Measurements from ENCODE around the gene KCNIP1.
"Not testable (repeated sequence)": the region's sequence is repeated elsewhere in the genome, so short reads cannot be mapped to it uniquely, and the experiment has no call there.

KCNIP1 gene

GRCh38 chr5:170750791-170751190 is 247.0 kb downstream of the KCNIP1 start:
- H3K9me3 ChIP-seq (ENCODE audit: control insufficient read depth, low read length) = no peaks in the 10 kb centered on the region
- no peaks in the 10 kb centered on the region for H3K27me3 ChIP-seq (ENCODE audit: control insufficient read depth, insufficient read depth, low read length, poor library complexity, severe bottlenecking)
- no peaks in the 10 kb centered on the region for H3K36me3 ChIP-seq (ENCODE audit: control insufficient read depth, insufficient read depth, low read length)
- WGBS, 2 experiments = 90 to 95% methylated on average over 6 of the region's 6 CpGs
- H3K4me3 ChIP-seq (ENCODE audit: insufficient read depth, low read depth, low read length) = no peak overlapping the region
- peaks cover 7% of the 10 kb centered on the region for H3K4me1 ChIP-seq (ENCODE audit: control insufficient read depth, insufficient read depth, low read length)
- no peak overlapping the region for H3K27ac ChIP-seq (ENCODE audit: insufficient read depth, low read depth, low read length, poor library complexity, severe bottlenecking)

DNA sequence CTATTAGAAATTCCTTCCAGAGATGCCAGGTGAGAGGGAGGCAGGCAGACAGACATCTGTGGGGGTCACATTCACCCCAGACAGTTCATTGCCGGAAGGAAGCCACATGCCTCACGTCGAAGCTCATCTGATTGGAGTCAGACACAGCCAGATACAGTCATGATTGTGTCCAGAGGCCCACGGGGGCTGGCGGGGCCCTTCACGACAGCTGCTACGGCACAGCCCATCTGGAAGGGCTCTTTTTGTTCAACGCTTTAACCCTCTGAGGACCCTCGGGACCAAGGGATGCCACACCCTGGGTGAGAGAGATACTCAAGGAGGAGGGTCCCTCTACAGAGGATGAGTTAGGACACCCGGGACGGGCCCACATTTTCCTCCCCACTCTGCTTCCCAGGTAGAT is 247.8 kb downstream of the KCNIP1 start:
- no peaks in the 10 kb centered on the region for H3K27me3 ChIP-seq (ENCODE audit: control insufficient read depth, insufficient read depth, low read length, poor library complexity, severe bottlenecking)

DNA sequence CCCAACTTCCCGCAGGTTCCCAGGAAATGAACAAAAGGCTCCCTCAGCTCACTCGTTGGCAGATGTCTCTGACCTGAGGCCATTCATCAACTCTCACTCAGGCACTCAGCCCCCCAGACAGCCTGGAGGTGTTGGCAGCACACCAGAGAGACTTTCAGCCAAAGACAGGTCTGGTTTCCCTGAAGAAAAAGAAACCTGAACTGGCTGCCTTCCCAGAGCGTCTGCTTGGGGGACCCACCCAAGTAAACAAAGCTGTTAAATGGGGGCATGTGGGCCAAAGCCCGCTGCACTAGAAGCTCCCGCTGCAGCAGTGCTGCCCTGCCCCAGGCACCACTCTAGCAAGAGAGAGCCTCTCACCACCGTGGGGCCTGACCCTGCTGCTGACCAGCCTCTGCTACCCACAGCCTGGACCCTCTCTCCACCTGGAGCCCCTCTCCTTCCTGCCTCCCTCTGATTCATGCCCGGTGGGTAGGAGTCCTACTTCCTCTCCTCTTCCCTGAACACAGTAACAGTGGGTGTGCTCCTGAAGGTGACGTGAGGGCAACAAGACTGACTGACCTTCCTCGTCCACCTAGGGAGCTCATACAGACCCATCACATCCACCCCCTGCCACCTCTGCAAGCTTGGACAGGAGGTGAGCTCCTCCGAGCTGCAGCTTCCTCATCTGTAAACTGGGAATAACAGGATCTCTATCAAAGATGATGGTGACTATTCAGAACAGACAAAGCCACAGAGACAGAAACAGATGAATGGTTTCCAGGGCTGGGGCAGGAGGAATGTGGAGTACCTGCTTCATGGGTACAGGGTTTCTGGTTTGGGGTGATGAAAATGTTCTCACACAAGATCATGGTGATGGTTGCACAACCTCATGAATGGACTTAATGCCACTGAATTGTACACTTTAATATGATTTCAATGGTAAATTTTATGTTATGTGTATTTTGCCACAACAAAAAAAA is 248.7 kb downstream of the KCNIP1 start:
- WGBS, 2 experiments = 76 to 81% methylated on average over 10 of the region's 10 CpGs
- Histone ChIP-seq H3K36me3 (ENCODE audit: control insufficient read depth, insufficient read depth, low read length) (no peaks in the 10 kb centered on the region), H3K27ac (ENCODE audit: insufficient read depth, low read depth, low read length, poor library complexity, severe bottlenecking) (no peak overlapping the region), H3K9me3 (ENCODE audit: control insufficient read depth, low read length) (no peaks in the 10 kb centered on the region), H3K4me3 (ENCODE audit: insufficient read depth, low read depth, low read length) (no peak overlapping the region), H3K27me3 (ENCODE audit: control insufficient read depth, insufficient read depth, low read length, poor library complexity, severe bottlenecking) (no peaks in the 10 kb centered on the region), H3K4me1 (ENCODE audit: control insufficient read depth, insufficient read depth, low read length) (no peaks in the 10 kb centered on the region)

More for the DNA sequence above, 247.8 kb downstream of the KCNIP1 start:
- no peaks in the 10 kb centered on the region for H3K4me1 ChIP-seq (ENCODE audit: control insufficient read depth, insufficient read depth, low read length)
- no peaks in the 10 kb centered on the region for H3K36me3 ChIP-seq (ENCODE audit: control insufficient read depth, insufficient read depth, low read length)
- 80 to 82% methylated on average over 11 of the region's 11 CpGs for whole genome bisulfite sequencing, 2 experiments
- no peak overlapping the region for H3K27ac ChIP-seq (ENCODE audit: insufficient read depth, low read depth, low read length, poor library complexity, severe bottlenecking)
- H3K9me3 ChIP-seq (ENCODE audit: control insufficient read depth, low read length) = no peaks in the 10 kb centered on the region
- no peak overlapping the region for H3K4me3 ChIP-seq (ENCODE audit: insufficient read depth, low read depth, low read length)

DNA sequence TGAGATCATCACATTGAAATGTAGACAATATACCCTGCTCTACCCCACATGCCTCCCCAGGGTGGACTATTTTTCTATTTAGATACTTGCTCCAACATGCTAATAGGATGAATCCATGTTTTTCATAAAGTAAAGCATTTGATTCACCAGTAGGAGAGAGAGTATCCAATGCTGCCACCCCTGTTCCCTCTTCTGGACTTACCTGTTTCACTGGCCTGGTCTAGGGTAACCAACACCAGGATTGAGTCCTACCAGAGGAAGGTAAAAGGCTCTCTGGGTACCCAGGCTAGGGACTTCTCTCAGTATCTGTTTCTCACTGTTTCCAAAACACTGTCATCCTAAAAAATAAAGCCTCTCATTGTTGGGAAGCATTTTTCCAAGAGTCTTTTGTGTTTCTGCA is 249.5 kb downstream of the KCNIP1 start:
- Histone ChIP-seq H3K9me3 (ENCODE audit: control insufficient read depth, low read length) (no peaks in the 10 kb centered on the region), H3K27me3 (ENCODE audit: control insufficient read depth, insufficient read depth, low read length, poor library complexity, severe bottlenecking) (no peaks in the 10 kb centered on the region), H3K4me3 (ENCODE audit: insufficient read depth, low read depth, low read length) (no peak overlapping the region), H3K4me1 (ENCODE audit: control insufficient read depth, insufficient read depth, low read length) (no peaks in the 10 kb centered on the region), H3K36me3 (ENCODE audit: control insufficient read depth, insufficient read depth, low read length) (no peaks in the 10 kb centered on the region), H3K27ac (ENCODE audit: insufficient read depth, low read depth, low read length, poor library complexity, severe bottlenecking) (no peak overlapping the region)

GRCh38 chr5:170754508-170754907 is 250.7 kb downstream of the KCNIP1 start:
- not testable (repeated sequence) for H3K36me3 ChIP-seq (ENCODE audit: control insufficient read depth, insufficient read depth, low read length); H3K27ac ChIP-seq (ENCODE audit: insufficient read depth, low read depth, low read length, poor library complexity, severe bottlenecking); H3K4me1 ChIP-seq (ENCODE audit: control insufficient read depth, insufficient read depth, low read length); H3K9me3 ChIP-seq (ENCODE audit: control insufficient read depth, low read length); H3K4me3 ChIP-seq (ENCODE audit: insufficient read depth, low read depth, low read length); H3K27me3 ChIP-seq (ENCODE audit: control insufficient read depth, insufficient read depth, low read length, poor library complexity, severe bottlenecking)
- 72 to 79% methylated on average over 2 of the region's 2 CpGs for whole genome bisulfite sequencing, 2 experiments

DNA sequence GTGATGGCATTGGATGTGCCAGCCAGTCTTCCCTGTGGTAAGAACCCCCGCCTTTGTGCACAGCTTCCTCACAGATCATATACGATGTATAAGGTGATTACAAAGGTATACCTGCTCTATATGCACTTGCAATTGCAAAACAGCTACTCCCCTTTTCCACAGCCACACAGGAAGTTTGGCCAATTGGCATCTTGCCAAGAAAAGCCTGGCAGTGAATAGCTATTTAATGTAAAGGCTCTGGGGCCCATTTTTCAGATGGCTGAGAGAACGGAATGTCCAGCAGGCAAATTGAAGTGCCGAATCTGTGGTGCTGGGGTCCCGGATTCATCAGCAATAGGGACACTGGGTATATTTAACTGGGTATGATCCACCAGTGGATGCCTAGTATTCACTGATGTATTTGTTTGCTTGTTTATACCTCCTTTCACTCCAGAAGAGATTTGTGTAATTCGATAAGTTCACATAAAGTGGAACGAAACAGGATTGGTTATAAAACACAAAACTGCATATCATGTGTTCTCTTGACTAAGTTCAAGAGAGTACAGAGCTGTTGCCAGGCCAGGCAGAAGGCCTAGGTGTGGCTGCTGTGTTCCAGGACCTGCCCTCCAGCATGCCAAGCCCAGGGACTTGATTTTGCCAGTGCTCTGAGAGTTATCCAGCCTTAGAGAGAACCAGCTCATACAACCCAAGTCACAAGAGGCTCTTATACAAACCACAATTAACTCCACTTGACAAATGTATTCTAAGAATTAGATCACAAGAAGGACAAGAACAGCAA is 252.0 kb downstream of the KCNIP1 start:
- no peaks in the 10 kb centered on the region for H3K36me3 ChIP-seq (ENCODE audit: control insufficient read depth, insufficient read depth, low read length)
- H3K4me3 ChIP-seq (ENCODE audit: insufficient read depth, low read depth, low read length) = no peak overlapping the region
- H3K27ac ChIP-seq (ENCODE audit: insufficient read depth, low read depth, low read length, poor library complexity, severe bottlenecking) = no peak overlapping the region
- no peaks in the 10 kb centered on the region for H3K4me1 ChIP-seq (ENCODE audit: control insufficient read depth, insufficient read depth, low read length)
- 93 to 95% methylated on average over 7 of the region's 7 CpGs for WGBS, 2 experiments
- H3K27me3 ChIP-seq (ENCODE audit: control insufficient read depth, insufficient read depth, low read length, poor library complexity, severe bottlenecking) = no peaks in the 10 kb centered on the region
- no peaks in the 10 kb centered on the region for H3K9me3 ChIP-seq (ENCODE audit: control insufficient read depth, low read length)

- Histone ChIP-seq H3K27me3 (ENCODE audit: control insufficient read depth, insufficient read depth, low read length, poor library complexity, severe bottlenecking) (no peaks in the 10 kb centered on the region), H3K4me1 (ENCODE audit: control insufficient read depth, insufficient read depth, low read length) (no peaks in the 10 kb centered on the region), H3K9me3 (ENCODE audit: control insufficient read depth, low read length) (no peaks in the 10 kb centered on the region), H3K27ac (ENCODE audit: insufficient read depth, low read depth, low read length, poor library complexity, severe bottlenecking) (no peak overlapping the region), H3K4me3 (ENCODE audit: insufficient read depth, low read depth, low read length) (no peak overlapping the region), H3K36me3 (ENCODE audit: control insufficient read depth, insufficient read depth, low read length) (no peaks in the 10 kb centered on the region)
- 89 to 95% methylated on average over 8 of the region's 8 CpGs for WGBS, 2 experiments
Measured at GRCh38 chr5:170756691-170757090, 252.9 kb downstream of the KCNIP1 start.

GRCh38 chr5:170757182-170757601 is 253.4 kb downstream of the KCNIP1 start:
- H3K27me3 ChIP-seq (ENCODE audit: control insufficient read depth, insufficient read depth, low read length, poor library complexity, severe bottlenecking) = no peaks in the 10 kb centered on the region
- 72 to 74% methylated on average over 4 of the region's 4 CpGs for WGBS, 2 experiments
- H3K27ac ChIP-seq (ENCODE audit: insufficient read depth, low read depth, low read length, poor library complexity, severe bottlenecking) = no peak overlapping the region
- no peaks in the 10 kb centered on the region for H3K4me1 ChIP-seq (ENCODE audit: control insufficient read depth, insufficient read depth, low read length)
- H3K9me3 ChIP-seq (ENCODE audit: control insufficient read depth, low read length) = no peaks in the 10 kb centered on the region
- H3K4me3 ChIP-seq (ENCODE audit: insufficient read depth, low read depth, low read length) = no peak overlapping the region
- H3K36me3 ChIP-seq (ENCODE audit: control insufficient read depth, insufficient read depth, low read length) = no peaks in the 10 kb centered on the region

DNA sequence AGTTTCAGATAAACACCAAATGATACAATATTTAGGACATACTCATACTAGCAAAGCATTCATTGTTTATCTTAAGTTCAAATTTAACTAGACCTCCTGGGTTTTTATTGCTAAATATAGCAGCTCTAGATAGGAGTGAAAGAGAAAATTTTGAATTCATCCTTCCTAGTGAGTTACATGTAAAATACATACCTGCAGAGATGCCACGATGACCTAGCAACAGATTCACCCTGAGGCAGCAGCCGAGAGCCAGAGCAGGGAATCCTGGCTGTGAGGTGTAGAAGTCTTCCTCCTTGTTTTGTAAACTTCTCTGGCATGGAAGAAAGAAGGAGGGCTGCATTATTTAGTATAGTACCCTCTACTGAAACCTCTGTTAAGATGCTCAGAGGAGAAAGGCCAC is 253.8 kb downstream of the KCNIP1 start:
- H3K27ac ChIP-seq (ENCODE audit: insufficient read depth, low read depth, low read length, poor library complexity, severe bottlenecking) = no peak overlapping the region
- H3K27me3 ChIP-seq (ENCODE audit: control insufficient read depth, insufficient read depth, low read length, poor library complexity, severe bottlenecking) = no peaks in the 10 kb centered on the region
- H3K9me3 ChIP-seq (ENCODE audit: control insufficient read depth, low read length) = no peaks in the 10 kb centered on the region
- no peaks in the 10 kb centered on the region for H3K4me1 ChIP-seq (ENCODE audit: control insufficient read depth, insufficient read depth, low read length)
- no peaks in the 10 kb centered on the region for H3K36me3 ChIP-seq (ENCODE audit: control insufficient read depth, insufficient read depth, low read length)
- 89 to 93% methylated on average over 2 of the region's 2 CpGs for WGBS, 2 experiments
- H3K4me3 ChIP-seq (ENCODE audit: insufficient read depth, low read depth, low read length) = no peak overlapping the region

DNA sequence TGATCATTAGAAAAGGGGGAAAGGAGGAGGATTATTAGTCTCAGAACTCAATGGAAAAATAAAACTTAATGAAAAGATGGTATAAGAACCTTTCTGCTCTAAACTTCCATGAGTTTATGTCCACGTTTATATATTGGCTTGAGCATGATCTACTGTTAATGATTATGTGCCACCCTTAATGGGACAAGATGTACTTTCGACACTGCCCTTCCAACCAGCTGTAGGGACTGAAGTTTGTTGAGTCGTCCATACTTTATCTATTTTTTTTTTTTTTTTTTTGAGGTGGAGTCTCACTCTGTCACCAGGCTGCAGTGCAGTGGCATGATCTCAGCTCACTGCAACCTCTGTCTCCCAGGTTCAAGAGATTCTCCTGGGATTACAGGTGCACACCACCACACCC is 254.7 kb downstream of the KCNIP1 start:
- no peak overlapping the region for H3K27ac ChIP-seq (ENCODE audit: insufficient read depth, low read depth, low read length, poor library complexity, severe bottlenecking)
- no peaks in the 10 kb centered on the region for H3K4me1 ChIP-seq (ENCODE audit: control insufficient read depth, insufficient read depth, low read length)
- H3K4me3 ChIP-seq (ENCODE audit: insufficient read depth, low read depth, low read length) = no peak overlapping the region
- no peaks in the 10 kb centered on the region for H3K36me3 ChIP-seq (ENCODE audit: control insufficient read depth, insufficient read depth, low read length)
- H3K27me3 ChIP-seq (ENCODE audit: control insufficient read depth, insufficient read depth, low read length, poor library complexity, severe bottlenecking) = no peaks in the 10 kb centered on the region
- 81 to 90% methylated on average over 3 of the region's 3 CpGs for WGBS, 2 experiments
- no peaks in the 10 kb centered on the region for H3K9me3 ChIP-seq (ENCODE audit: control insufficient read depth, low read length)
